Measurements from ENCODE around the gene CDR2.
"Not testable (repeated sequence)": the region's sequence is repeated elsewhere in the genome, so short reads cannot be mapped to it uniquely, and the experiment has no call there.

Gene CDR2

DNA sequence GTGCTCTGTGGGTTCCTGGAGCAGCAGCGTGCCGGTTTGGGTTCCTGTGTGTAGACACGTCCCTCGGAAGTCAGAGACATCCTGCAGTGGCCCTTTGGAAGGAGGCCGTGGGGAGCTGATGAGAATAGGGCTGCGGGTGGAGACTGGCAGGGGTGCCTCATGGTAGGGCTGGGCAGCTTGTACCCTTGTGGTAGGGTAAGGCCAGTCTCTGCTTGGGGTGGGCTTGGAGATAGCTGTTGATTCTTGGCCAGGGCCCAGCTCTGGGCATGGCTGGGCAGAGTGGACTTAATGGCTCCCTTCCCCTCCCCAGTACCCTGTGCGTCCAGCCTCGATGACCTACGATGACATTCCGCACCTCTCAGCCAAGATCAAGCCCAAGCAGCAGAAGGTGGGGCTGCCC lies 66.6 kb downstream of the CDR2 start:
- FAIRE-seq (no peak), DNase-seq (ENCODE audit: insufficient read length, low spot score) (no peak)
- TF ChIP-seq, protein P1, sequence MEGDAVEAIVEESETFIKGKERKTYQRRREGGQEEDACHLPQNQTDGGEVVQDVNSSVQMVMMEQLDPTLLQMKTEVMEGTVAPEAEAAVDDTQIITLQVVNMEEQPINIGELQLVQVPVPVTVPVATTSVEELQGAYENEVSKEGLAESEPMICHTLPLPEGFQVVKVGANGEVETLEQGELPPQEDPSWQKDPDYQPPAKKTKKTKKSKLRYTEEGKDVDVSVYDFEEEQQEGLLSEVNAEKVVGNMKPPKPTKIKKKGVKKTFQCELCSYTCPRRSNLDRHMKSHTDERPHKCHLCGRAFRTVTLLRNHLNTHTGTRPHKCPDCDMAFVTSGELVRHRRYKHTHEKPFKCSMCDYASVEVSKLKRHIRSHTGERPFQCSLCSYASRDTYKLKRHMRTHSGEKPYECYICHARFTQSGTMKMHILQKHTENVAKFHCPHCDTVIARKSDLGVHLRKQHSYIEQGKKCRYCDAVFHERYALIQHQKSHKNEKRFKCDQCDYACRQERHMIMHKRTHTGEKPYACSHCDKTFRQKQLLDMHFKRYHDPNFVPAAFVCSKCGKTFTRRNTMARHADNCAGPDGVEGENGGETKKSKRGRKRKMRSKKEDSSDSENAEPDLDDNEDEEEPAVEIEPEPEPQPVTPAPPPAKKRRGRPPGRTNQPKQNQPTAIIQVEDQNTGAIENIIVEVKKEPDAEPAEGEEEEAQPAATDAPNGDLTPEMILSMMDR (IDR thresholded peaks at IDR 0.05; ENCODE audit: insufficient read depth, missing control alignments): no peak

DNA sequence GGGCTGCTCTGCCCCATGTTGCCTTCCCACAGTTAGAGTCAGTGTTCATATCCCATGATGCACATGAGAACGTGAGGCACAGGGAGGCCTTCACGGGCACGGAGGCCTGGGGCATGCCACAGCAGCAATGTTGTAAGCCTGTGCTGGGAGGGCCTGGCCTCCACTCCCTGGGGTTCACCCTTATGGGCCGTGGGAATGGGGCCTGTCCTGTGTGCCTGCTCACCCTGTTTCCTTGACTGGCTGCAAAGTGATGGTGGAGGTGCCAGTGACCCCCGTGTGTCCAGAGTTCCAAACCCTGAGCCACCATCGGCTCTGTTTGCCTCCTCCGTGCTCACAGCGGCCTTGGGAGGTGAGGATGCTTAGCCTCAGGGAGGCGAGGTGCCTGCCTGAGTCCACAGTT lies 67.6 kb downstream of the CDR2 start:
- FAIRE-seq (no peak), DNase-seq (ENCODE audit: insufficient read length, low spot score) (no peak)
- TF ChIP-seq, protein P1 (IDR thresholded peaks at IDR 0.05; ENCODE audit: insufficient read depth, missing control alignments): no peak

DNA sequence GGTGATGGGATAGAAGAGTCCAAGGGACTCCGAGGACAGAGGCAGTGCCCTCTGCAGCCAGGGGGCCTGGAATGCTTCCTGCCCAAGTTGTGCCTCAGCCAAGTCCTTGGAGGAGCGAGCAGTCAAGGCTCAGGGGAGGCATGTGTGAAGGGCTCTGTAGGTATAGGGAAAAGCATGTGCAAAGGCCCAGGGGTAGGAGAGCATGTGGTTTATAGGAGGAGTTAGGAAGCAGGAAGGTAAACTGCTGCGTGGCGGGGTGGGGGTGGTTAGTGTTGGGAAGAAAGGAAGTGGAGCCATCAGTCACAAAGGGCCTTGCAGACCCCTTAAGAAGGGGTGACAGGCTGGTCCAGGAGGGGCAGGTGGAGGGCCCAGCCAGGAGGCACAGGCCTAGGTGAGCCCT lies 70.0 kb downstream of the CDR2 start:
- DNase-seq (ENCODE audit: insufficient read length, low spot score) (no peak), FAIRE-seq (no peak)
- TF ChIP-seq, protein P1 (IDR thresholded peaks at IDR 0.05; ENCODE audit: insufficient read depth, missing control alignments): no peak

DNA sequence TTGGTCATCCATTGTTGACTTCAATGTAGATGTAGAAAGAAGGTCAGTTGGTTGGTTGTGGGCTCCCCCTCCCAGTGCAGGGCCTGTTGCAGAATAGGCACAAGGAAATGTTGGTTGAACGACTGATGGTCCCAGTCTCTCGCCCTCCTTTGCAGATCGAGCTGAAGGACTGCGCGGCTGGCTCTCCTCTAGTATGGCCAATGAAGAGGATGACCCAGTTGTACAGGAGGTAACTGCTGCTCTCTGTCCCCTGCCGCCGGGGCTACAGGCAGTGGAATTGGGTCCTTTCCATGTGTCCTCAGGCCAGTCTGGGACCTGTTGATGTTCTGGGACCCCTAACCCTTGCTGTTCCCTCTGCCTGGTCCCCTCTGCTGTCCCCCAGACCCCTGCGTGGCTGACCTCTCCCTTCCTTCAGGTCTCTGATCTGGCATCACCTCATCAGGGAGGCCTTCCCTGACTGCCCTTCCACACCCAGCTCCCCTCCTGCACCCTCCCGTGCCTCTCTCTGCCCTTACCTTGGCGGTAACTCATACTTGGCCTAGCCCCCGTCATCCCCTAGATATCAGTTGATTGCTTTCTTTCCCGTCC lies 71.5 kb downstream of the CDR2 start:
- FAIRE-seq (no peak), DNase-seq (ENCODE audit: insufficient read length, low spot score) (no peak)
- TF ChIP-seq, protein P1 (IDR thresholded peaks at IDR 0.05; ENCODE audit: insufficient read depth, missing control alignments): no peak

DNA sequence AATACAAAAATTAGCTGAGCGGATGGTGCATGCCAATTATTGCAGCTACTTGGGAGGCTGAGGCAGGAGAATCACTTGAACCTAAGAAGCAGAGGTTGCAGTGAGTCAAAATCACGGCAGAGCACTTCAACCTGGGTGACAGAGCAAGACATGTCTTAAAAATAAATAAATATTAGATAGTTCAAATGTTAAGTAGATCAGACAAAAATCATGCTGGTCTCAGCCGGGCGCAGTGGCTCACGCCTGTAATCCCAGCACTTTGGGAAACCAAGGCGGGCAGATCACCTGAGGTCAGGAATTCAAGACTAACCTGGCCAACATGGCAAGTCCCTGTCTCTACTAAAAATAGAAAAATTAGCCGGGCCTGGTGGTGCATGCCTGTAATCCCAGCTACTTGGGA lies 73.0 kb downstream of the CDR2 start:
- DNase-seq (ENCODE audit: insufficient read length, low spot score); FAIRE-seq: not testable (repeated sequence)

DNA sequence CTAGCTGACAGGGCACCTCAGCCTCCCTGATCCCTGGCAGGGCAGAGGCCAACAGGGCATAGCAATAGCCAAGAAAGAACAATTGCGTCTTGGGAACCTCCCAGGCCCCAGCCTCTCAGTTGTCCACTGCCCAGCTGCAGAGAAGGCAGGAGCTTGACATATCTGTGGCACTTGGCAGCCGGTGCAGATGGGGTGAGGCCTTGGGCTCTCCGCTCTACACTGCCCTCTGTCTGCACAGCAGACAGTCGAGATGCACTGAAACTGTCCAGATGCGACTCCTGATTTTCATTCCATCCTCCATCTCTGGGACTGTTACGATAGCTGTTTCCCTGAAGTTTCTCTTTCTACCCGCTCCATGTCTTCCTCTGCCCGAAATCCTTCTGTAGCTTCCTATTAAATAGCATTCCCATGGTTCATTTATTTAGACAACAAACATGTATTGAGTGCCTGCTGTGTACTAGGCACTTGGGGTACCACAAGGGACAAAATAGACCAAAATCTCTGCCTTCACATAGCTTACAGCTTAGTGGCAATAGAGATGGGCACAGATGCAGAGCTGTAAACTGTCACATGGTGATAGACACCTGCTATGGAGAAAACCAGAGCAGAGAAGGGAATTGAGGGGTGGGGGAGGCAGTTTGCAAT lies 73.9 kb downstream of the CDR2 start:
- FAIRE-seq (no peak), DNase-seq (ENCODE audit: insufficient read length, low spot score) (no peak)
- TF ChIP-seq, protein P1 (IDR thresholded peaks at IDR 0.05; ENCODE audit: insufficient read depth, missing control alignments): peak; percentile 49

DNA sequence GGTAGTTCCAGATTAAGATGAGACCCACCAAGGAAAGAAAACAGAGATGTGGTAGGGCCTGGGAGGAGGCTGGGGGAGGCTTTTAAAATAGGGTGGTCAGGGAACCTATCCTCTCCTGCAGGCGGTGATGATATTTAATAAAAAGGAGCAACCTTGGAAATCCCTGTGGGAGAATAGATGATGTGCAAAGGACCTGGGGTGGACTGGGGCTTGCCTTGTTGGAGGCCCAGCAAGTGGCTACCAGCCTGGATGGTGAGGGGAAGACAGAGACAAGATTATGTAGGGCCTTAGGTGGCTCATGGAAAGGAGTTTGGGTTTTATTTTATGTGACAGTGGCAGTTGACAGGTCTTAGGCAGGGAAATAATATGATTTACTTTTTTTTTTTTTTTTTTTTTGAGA lies 75.4 kb downstream of the CDR2 start:
- TF ChIP-seq, protein P1 (IDR thresholded peaks at IDR 0.05; ENCODE audit: insufficient read depth, missing control alignments): no peak
- DNase-seq (ENCODE audit: insufficient read length, low spot score): no peak
- no peak for FAIRE-seq

Data from D721Med (cell line).